Measurements from ENCODE around the gene RSPH6A. TPM values are rescaled to one million over a fixed set of nuclear protein-coding genes. Genes with fewer than 3 reads are reported as not detected.
A peak's percentile ranks its signal among the peaks of the same experiment; 100 is the strongest.

The RSPH6A gene
- total RNA-seq, 1 experiment from 2014 or later, result 0.52 TPM

DNA sequence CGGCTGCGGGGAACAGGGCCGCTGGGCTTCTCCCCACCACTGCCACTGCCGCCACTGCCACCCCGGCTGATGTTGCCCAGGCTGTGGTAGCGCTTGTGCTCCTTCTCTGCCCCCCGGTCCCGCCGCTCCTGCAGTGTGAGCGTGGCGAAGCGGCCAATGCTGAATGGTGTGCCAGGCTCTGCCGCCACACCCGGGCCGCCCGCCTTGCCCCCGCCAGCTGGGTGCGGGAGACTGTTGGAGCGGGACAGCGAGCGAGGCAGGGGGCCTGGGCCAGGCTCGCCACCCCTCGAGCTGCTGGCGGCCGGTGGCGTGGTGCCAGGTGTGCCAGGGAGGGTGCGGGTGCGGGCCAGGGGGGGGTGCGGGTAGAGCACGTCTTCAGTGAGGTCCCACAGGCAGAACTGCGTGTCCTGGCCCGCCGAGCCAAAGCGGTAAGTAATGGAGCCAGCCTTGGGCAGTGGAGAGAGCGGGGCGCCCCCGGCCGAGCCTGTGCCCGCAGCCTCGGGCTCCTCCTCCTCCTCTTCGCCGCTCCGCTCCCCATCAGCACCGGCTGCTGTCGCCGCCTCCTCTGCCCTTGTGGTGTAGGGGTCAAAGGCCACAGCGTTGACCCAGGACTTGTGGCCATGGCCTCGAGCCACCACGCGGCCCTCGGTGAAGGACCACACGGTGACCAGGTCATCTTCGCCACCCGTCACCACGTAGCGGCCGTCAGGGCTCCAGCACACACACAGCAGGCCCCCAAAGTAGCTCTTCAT is 29.2 kb downstream of the RSPH6A start:
- intact Hi-C loops (cut with micrococcal nuclease; ENCODE audit: unreplicated experiment), result no loop called here
- no peak for DNase-seq
- Mint-ChIP-seq H3K27ac (ENCODE audit: unreplicated experiment) (no peak overlapping the region), H3K9me3 (ENCODE audit: low read depth, unreplicated experiment) (no peaks in the 10 kb centered on the region), H3K36me3 (ENCODE audit: insufficient read depth, unreplicated experiment) (peaks cover 61% of the 10 kb centered on the region), H3K4me3 (ENCODE audit: low read depth, unreplicated experiment) (no peak overlapping the region), H3K27me3 (ENCODE audit: unreplicated experiment) (no peaks in the 10 kb centered on the region), H3K4me1 (ENCODE audit: low read depth, unreplicated experiment) (peaks cover 19% of the 10 kb centered on the region)
- TF ChIP-seq, protein P1, sequence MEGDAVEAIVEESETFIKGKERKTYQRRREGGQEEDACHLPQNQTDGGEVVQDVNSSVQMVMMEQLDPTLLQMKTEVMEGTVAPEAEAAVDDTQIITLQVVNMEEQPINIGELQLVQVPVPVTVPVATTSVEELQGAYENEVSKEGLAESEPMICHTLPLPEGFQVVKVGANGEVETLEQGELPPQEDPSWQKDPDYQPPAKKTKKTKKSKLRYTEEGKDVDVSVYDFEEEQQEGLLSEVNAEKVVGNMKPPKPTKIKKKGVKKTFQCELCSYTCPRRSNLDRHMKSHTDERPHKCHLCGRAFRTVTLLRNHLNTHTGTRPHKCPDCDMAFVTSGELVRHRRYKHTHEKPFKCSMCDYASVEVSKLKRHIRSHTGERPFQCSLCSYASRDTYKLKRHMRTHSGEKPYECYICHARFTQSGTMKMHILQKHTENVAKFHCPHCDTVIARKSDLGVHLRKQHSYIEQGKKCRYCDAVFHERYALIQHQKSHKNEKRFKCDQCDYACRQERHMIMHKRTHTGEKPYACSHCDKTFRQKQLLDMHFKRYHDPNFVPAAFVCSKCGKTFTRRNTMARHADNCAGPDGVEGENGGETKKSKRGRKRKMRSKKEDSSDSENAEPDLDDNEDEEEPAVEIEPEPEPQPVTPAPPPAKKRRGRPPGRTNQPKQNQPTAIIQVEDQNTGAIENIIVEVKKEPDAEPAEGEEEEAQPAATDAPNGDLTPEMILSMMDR (IDR thresholded peaks at IDR 0.05; ENCODE audit: unreplicated experiment), result no peak
- CTCF ChIA-PET, result no interaction called here
- no TSS peak for BruUV-seq (replicated peaks)

- intact Hi-C loops (cut with micrococcal nuclease; ENCODE audit: unreplicated experiment), result no loop called here
- no peak overlapping the region for H3K27ac Mint-ChIP-seq (ENCODE audit: unreplicated experiment)
- CTCF ChIA-PET, result no interaction called here
These were observed 30.0 kb downstream of the RSPH6A start for GRCh38 chr19:45785097-45785496.

GRCh38 chr19:45784096-45784495 is 31.0 kb downstream of the RSPH6A start:
- Mint-ChIP-seq H3K27ac (ENCODE audit: unreplicated experiment) (no peak overlapping the region), H3K27me3 (ENCODE audit: unreplicated experiment) (no peaks in the 10 kb centered on the region), H3K9me3 (ENCODE audit: low read depth, unreplicated experiment) (no peaks in the 10 kb centered on the region), H3K4me3 (ENCODE audit: low read depth, unreplicated experiment) (no peak overlapping the region), H3K36me3 (ENCODE audit: insufficient read depth, unreplicated experiment) (peaks cover 55% of the 10 kb centered on the region), H3K4me1 (ENCODE audit: low read depth, unreplicated experiment) (peaks cover 17% of the 10 kb centered on the region)
- intact Hi-C loops (cut with micrococcal nuclease; ENCODE audit: unreplicated experiment), result no loop called here
- no peak for DNase-seq
- TF ChIP-seq, protein P1 (IDR thresholded peaks at IDR 0.05; ENCODE audit: unreplicated experiment), result no peak
- CTCF ChIA-PET, result no interaction called here
- BruUV-seq (replicated peaks), result no TSS peak

More at GRCh38 chr19:45785097-45785496, 30.0 kb downstream of the RSPH6A start:
- no peaks in the 10 kb centered on the region for H3K27me3 Mint-ChIP-seq (ENCODE audit: unreplicated experiment)
- no TSS peak for BruUV-seq (replicated peaks)
- H3K9me3 Mint-ChIP-seq (ENCODE audit: low read depth, unreplicated experiment), result no peaks in the 10 kb centered on the region
- peaks cover 53% of the 10 kb centered on the region for H3K36me3 Mint-ChIP-seq (ENCODE audit: insufficient read depth, unreplicated experiment)
- TF ChIP-seq, protein P1 (IDR thresholded peaks at IDR 0.05; ENCODE audit: unreplicated experiment), result no peak
- no peak overlapping the region for H3K4me3 Mint-ChIP-seq (ENCODE audit: low read depth, unreplicated experiment)
- no peak for DNase-seq
- peaks cover 17% of the 10 kb centered on the region for H3K4me1 Mint-ChIP-seq (ENCODE audit: low read depth, unreplicated experiment)

- H3K27me3 Mint-ChIP-seq (ENCODE audit: unreplicated experiment), result no peaks in the 10 kb centered on the region
- H3K4me3 Mint-ChIP-seq (ENCODE audit: low read depth, unreplicated experiment), result no peak overlapping the region
- H3K27ac Mint-ChIP-seq (ENCODE audit: unreplicated experiment), result peak overlapping the region; percentile 12
- TF ChIP-seq, protein P1 (IDR thresholded peaks at IDR 0.05; ENCODE audit: unreplicated experiment), result no peak
- peaks cover 17% of the 10 kb centered on the region for H3K4me1 Mint-ChIP-seq (ENCODE audit: low read depth, unreplicated experiment)
- H3K36me3 Mint-ChIP-seq (ENCODE audit: insufficient read depth, unreplicated experiment), result peaks cover 63% of the 10 kb centered on the region
- no peak for DNase-seq
- intact Hi-C loops (cut with micrococcal nuclease; ENCODE audit: unreplicated experiment), result no loop called here
- CTCF ChIA-PET, result interaction anchor here (0.6 to 3.4 kb wide), 7 partner anchors 10 to 488 kb away, joined by 3 to 17 read pairs (median 7); partner anchors contain the start of gene SIX5
- BruUV-seq (replicated peaks), result no TSS peak
- H3K9me3 Mint-ChIP-seq (ENCODE audit: low read depth, unreplicated experiment), result no peaks in the 10 kb centered on the region
These were observed 32.0 kb downstream of the RSPH6A start for GRCh38 chr19:45782820-45783785.
